ENCODE results near the gene ARHGEF12.

The ARHGEF12 gene

DNA sequence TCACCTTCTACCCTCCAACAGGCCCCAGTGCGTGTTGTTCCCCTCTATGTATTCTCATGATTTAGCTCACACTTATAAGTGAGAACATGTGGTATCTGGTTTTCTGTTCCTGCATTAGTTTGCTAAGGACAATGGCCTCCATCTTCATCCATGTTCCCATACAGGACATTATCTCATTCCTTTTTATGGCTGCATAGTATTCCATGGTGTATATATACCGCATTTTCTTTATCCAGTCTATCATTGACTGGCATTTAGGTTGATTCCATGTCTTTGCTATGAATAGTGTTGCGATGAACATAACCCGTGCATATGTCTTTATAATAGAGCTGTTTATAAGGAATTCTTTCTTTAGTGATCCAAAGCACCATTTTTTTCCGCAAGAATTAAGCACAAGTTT is 39.7 kb upstream of the ARHGEF12 start:
- Histone ChIP-seq H3K9me3 (ENCODE audit: low read depth, low read length) (no peaks in the 10 kb centered on the region), H3K36me3 (ENCODE audit: insufficient read depth, low read length) (no peaks in the 10 kb centered on the region), H3K27ac (no peak overlapping the region), H3K9ac (ENCODE audit: insufficient read length) (no peak overlapping the region), H3K4me3 (no peak overlapping the region)
- no peak for DNase-seq (ENCODE audit: low read depth, low spot score)
- TF ChIP-seq EZH2 (IDR thresholded peaks at IDR 0.05), result no peak
- no peak for TF ChIP-seq POLR2AphosphoS5 (IDR thresholded peaks at IDR 0.05; ENCODE audit: borderline replicate concordance, low read depth, low read length)
- TF ChIP-seq FOXP2 (optimal IDR thresholded peaks at IDR 0.05; ENCODE audit: control extremely low read depth, extremely low read length, insufficient read depth), result no peak

DNA sequence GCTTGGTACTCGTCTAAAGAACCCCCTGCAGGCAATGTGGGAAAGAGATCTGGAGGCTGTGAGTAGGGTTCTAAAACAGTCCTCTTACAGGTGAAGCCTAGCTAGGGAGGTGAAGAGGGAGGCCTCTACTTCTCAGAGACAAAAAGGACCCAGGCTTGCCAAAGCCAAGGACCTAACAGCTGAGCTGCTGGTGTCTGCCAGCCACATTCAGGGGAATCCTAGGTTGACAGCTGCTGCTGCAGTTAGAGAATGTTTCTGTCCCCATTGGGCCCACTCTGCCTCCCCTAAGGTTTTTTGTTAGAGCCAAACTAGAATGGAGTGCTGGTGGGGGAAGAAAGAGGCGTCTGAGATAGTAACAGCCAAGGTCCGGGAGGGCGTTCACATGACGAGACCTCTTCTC is 37.8 kb upstream of the ARHGEF12 start:
- no peak for TF ChIP-seq FOXP2 (optimal IDR thresholded peaks at IDR 0.05; ENCODE audit: control extremely low read depth, extremely low read length, insufficient read depth)
- no peak for TF ChIP-seq POLR2AphosphoS5 (IDR thresholded peaks at IDR 0.05; ENCODE audit: borderline replicate concordance, low read depth, low read length)
- no peak for TF ChIP-seq EZH2 (IDR thresholded peaks at IDR 0.05)
- no peak overlapping the region for H3K4me3 ChIP-seq
- H3K27ac ChIP-seq, result no peak overlapping the region

DNA sequence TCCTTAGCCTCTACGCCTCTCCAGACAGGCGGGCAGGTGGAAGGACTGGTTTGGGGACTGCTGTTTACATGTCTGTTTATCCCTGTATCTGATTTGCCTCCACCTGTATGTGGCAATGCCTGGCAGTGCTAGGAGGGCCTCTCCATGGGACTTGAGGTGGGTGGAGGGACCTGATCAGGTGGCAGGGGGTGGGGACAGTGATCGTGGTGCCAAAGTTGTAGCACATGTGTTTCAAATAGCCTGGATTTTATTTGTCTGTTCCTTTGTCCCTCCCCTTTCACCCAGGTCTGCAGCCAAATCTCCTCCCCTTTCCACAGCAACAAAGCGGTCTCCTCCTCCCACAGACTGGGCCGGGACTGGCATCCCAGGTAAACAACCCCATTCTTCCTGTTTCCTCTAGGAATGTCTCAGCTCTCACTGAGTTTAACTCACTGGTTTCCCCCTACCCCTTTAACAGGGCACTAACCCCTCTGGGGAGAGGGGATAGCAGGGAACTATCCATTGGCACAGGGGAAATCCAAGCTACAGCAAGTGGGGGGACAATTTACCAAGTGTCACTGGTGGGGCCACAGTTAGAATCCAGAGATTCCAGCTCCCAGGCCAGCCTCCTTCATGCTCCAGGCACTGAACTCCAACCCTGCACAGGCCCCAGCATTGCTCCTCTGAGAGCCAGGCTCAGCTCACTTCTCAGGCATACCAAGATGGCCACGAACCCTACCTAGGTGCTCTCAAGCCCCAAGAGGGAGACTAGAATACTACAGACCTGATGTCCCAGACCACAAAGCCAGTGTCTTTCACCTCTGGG is 34.0 kb upstream of the ARHGEF12 start:
- no peak overlapping the region for H3K27ac ChIP-seq
- no peaks in the 10 kb centered on the region for H3K9me3 ChIP-seq (ENCODE audit: low read depth, low read length)
- no peak overlapping the region for H3K9ac ChIP-seq (ENCODE audit: insufficient read length)
- DNase-seq (ENCODE audit: low read depth, low spot score), result no peak
- H3K4me3 ChIP-seq, result no peak overlapping the region
- H3K36me3 ChIP-seq (ENCODE audit: insufficient read depth, low read length), result no peaks in the 10 kb centered on the region
- TF ChIP-seq EZH2 (IDR thresholded peaks at IDR 0.05) (no peak), POLR2AphosphoS5 (IDR thresholded peaks at IDR 0.05; ENCODE audit: borderline replicate concordance, low read depth, low read length) (no peak), FOXP2 (optimal IDR thresholded peaks at IDR 0.05; ENCODE audit: control extremely low read depth, extremely low read length, insufficient read depth) (no peak)

More for the DNA sequence above, 37.8 kb upstream of the ARHGEF12 start:
- H3K9me3 ChIP-seq (ENCODE audit: low read depth, low read length), result no peaks in the 10 kb centered on the region
- DNase-seq (ENCODE audit: low read depth, low spot score), result no peak
- H3K36me3 ChIP-seq (ENCODE audit: insufficient read depth, low read length), result no peaks in the 10 kb centered on the region
- no peak overlapping the region for H3K9ac ChIP-seq (ENCODE audit: insufficient read length)

DNA sequence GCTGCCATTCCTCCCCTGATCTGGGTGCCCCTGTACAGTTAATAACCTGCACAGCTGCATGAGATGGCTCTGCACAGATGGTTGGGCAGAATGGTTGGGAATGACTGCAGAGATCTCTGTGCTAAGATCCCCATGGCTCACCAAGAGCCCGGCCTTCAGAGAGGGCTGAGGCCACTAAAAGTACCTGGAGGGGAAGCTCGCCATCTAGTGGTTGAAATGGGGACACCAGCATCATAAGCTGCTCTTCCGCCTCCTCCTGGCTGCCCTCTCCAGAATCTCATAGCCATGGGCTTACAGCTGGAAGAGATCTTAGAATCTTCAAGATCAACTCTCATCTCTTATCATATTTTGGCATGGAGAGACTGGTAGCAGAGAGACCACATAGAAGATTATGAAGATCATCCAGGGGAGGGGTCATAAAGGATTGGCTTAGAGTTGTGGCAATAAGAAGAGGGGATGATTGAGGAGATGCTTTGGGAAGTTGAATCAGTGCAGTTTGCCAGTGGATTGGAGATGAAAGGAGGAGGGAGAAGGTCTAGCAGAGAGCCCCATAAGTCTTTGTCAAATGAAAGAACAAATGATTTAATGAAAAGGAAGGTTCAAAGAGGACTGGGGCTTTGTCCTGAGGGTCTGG is 33.1 kb upstream of the ARHGEF12 start:
- DNase-seq (ENCODE audit: low read depth, low spot score), result peak; percentile 50
- Histone ChIP-seq H3K9me3 (ENCODE audit: low read depth, low read length) (no peaks in the 10 kb centered on the region), H3K27ac (no peak overlapping the region), H3K4me3 (no peak overlapping the region), H3K36me3 (ENCODE audit: insufficient read depth, low read length) (no peaks in the 10 kb centered on the region), H3K9ac (ENCODE audit: insufficient read length) (no peak overlapping the region)
- TF ChIP-seq POLR2AphosphoS5 (IDR thresholded peaks at IDR 0.05; ENCODE audit: borderline replicate concordance, low read depth, low read length), result no peak
- TF ChIP-seq EZH2 (IDR thresholded peaks at IDR 0.05), result no peak
- no peak for TF ChIP-seq FOXP2 (optimal IDR thresholded peaks at IDR 0.05; ENCODE audit: control extremely low read depth, extremely low read length, insufficient read depth)

DNA sequence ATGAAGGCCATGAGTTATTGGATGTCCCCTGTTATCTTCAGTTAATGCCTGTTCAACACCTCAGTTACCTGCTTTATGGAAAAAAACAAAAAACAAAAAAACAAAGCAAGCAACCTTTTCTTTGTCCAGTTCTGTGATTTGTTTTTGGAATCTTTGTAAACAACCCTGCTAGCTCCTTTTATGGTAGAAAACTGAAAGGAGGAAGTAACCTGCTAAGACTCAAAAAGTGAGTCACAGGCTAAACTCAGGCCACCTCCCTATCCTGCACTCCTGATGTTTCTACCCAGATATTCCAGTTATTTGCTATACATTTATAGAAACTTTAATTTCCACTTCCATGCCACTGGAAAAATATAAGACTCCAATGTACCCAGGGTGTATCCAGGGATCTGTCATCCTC is 31.7 kb upstream of the ARHGEF12 start:
- H3K36me3 ChIP-seq (ENCODE audit: insufficient read depth, low read length), result no peaks in the 10 kb centered on the region
- no peak overlapping the region for H3K27ac ChIP-seq
- no peak overlapping the region for H3K4me3 ChIP-seq
- H3K9me3 ChIP-seq (ENCODE audit: low read depth, low read length), result no peaks in the 10 kb centered on the region
- no peak overlapping the region for H3K9ac ChIP-seq (ENCODE audit: insufficient read length)
- DNase-seq (ENCODE audit: low read depth, low spot score), result no peak
- no peak for TF ChIP-seq EZH2 (IDR thresholded peaks at IDR 0.05)
- no peak for TF ChIP-seq FOXP2 (optimal IDR thresholded peaks at IDR 0.05; ENCODE audit: control extremely low read depth, extremely low read length, insufficient read depth)
- TF ChIP-seq POLR2AphosphoS5 (IDR thresholded peaks at IDR 0.05; ENCODE audit: borderline replicate concordance, low read depth, low read length), result no peak

DNA sequence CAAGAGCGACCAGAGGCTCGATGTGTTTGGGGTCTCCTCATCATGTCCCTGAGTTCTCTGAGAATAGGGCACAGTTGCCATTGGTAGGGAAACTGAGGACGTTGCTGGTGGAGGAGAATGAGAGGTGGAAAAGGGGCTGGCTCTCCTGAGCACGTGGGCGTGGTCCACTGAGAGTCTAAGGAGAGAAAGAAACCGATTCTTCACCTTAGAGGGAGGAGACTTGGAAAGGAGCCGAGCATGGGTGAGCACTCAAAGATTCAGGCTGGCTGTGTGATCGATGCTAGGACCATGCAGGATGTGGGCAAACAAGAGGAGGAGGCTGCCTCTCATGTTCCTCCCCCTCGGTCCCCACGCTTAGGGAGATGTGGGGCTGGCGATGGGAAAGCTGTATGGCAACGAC is 30.9 kb upstream of the ARHGEF12 start:
- Histone ChIP-seq H3K4me3 (no peak overlapping the region), H3K27ac (no peak overlapping the region), H3K36me3 (ENCODE audit: insufficient read depth, low read length) (no peaks in the 10 kb centered on the region), H3K9ac (ENCODE audit: insufficient read length) (no peak overlapping the region), H3K9me3 (ENCODE audit: low read depth, low read length) (no peaks in the 10 kb centered on the region)
- TF ChIP-seq EZH2 (IDR thresholded peaks at IDR 0.05) (no peak), FOXP2 (optimal IDR thresholded peaks at IDR 0.05; ENCODE audit: control extremely low read depth, extremely low read length, insufficient read depth) (no peak), POLR2AphosphoS5 (IDR thresholded peaks at IDR 0.05; ENCODE audit: borderline replicate concordance, low read depth, low read length) (no peak)
- no peak for DNase-seq (ENCODE audit: low read depth, low spot score)

DNA sequence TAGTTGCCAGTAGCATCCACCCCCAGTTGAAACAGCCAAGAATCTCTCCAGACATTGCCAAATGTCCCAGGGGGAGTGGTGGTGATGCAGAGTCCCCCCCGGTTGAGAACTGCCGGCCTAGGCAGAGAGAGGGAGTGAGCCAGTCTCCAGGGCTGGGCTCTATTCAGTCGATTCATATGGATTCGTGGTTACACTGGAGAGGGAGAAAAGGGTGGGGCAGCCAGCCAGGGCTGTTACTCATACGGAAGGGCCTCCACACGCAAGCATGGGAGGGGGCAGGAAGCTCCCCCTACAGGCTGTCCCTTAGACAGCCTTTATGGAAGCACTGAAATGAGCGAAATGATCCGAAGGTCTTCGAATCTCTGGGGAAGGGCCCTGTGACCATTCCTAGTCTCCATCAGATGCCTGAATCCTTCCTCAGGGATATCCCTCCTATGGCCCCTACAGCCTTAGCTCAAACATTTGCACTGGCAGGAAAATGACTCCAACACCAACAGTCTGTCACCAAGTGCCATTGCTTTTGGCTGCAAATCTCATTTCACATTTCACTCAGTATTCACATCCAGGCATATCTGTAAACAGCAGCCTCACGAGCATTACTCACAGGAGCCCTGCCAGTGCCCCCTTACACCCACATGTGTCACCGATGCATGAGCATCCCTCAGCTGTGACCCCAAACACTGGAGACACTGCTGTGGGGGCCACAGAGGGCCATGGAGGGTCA is 29.5 kb upstream of the ARHGEF12 start:
- H3K9me3 ChIP-seq (ENCODE audit: low read depth, low read length), result no peaks in the 10 kb centered on the region
- H3K36me3 ChIP-seq (ENCODE audit: insufficient read depth, low read length), result no peaks in the 10 kb centered on the region
- no peak overlapping the region for H3K9ac ChIP-seq (ENCODE audit: insufficient read length)
- H3K4me3 ChIP-seq, result no peak overlapping the region
- H3K27ac ChIP-seq, result no peak overlapping the region
- no peak for DNase-seq (ENCODE audit: low read depth, low spot score)
- TF ChIP-seq FOXP2 (optimal IDR thresholded peaks at IDR 0.05; ENCODE audit: control extremely low read depth, extremely low read length, insufficient read depth) (no peak), EZH2 (IDR thresholded peaks at IDR 0.05) (no peak), POLR2AphosphoS5 (IDR thresholded peaks at IDR 0.05; ENCODE audit: borderline replicate concordance, low read depth, low read length) (no peak)

DNA sequence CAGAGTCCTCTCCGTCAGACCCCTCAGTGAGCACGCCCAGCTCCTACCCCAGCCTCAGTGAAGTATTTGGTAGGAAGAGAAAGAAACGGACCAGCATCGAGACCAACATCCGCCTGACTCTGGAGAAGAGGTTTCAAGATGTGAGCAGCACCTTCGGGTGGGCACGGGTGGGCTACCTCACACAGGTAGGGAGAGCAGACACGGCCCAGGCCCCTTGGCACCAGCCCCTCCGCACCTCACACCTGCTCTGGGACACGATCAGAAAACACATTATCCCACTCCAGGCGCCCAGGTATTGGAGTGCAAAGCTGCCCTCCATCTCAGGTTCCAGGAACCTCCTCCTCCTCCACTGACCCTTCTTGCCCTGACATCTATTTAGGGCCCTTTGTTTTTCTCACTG is 28.7 kb upstream of the ARHGEF12 start:
- Histone ChIP-seq H3K36me3 (ENCODE audit: insufficient read depth, low read length) (no peaks in the 10 kb centered on the region), H3K9me3 (ENCODE audit: low read depth, low read length) (no peaks in the 10 kb centered on the region), H3K27ac (no peak overlapping the region), H3K4me3 (no peak overlapping the region), H3K9ac (ENCODE audit: insufficient read length) (no peak overlapping the region)
- DNase-seq (ENCODE audit: low read depth, low spot score), result no peak
- TF ChIP-seq EZH2 (IDR thresholded peaks at IDR 0.05), result no peak
- no peak for TF ChIP-seq POLR2AphosphoS5 (IDR thresholded peaks at IDR 0.05; ENCODE audit: borderline replicate concordance, low read depth, low read length)
- no peak for TF ChIP-seq FOXP2 (optimal IDR thresholded peaks at IDR 0.05; ENCODE audit: control extremely low read depth, extremely low read length, insufficient read depth)

All from SK-N-MC (cell line).